H9 (cell line): ENCODE measurements around the gene COL5A3. TPM values are rescaled to one million over a fixed set of nuclear protein-coding genes. Genes with fewer than 3 reads are reported as not detected.

ENCODE experiments used
- DNase-seq: peaks from one replicate; pipeline ENCODE4 v3.0.0-alpha.2; 2017
- H2AFZ ChIP-seq: one replicate; pipeline ENCODE4 v1.6.1; 2013; ENCODE audit warnings: mild to moderate bottlenecking, low read length, control low read depth, moderate library complexity
- H2AK5ac ChIP-seq: 2 replicates; pipeline ENCODE4 v1.6.1; 2013; ENCODE audit warnings: low read length, control low read depth, mixed read lengths; ENCODE audit not compliant: insufficient read length
- H2BK120ac ChIP-seq: one replicate; pipeline ENCODE4 v1.6.1; 2013; ENCODE audit warnings: low read depth, mild to moderate bottlenecking, low read length, control low read depth, inconsistent platforms; ENCODE audit not compliant: poor library complexity, severe bottlenecking
- H2BK12ac ChIP-seq: 2 replicates; pipeline ENCODE4 v1.6.1; 2013; ENCODE audit warnings: low read length, control low read depth, mixed read lengths, low read depth; ENCODE audit not compliant: insufficient read length
- H2BK15ac ChIP-seq: 2 replicates; pipeline ENCODE4 v1.6.1; 2013; ENCODE audit warnings: low read depth, low read length, control low read depth
- H2BK20ac ChIP-seq: one replicate; pipeline ENCODE4 v1.6.1; 2013; ENCODE audit warnings: low read depth, mild to moderate bottlenecking, low read length, control low read depth, inconsistent platforms; ENCODE audit not compliant: poor library complexity, severe bottlenecking
- H2BK5ac ChIP-seq: 2 replicates; pipeline ENCODE4 v1.6.1; 2013; ENCODE audit warnings: low read length, control low read depth, mixed read lengths; ENCODE audit not compliant: insufficient read length
- H3K14ac ChIP-seq: 2 replicates; pipeline ENCODE4 v1.6.1; 2013; ENCODE audit warnings: low read length, control low read depth; ENCODE audit not compliant: insufficient read depth
- H3K18ac ChIP-seq: 2 replicates; pipeline ENCODE4 v1.6.1; 2013; ENCODE audit warnings: low read depth, mild to moderate bottlenecking, mixed read lengths, low read length, control low read depth; ENCODE audit not compliant: insufficient read length
- H3K23ac ChIP-seq: 2 replicates; pipeline ENCODE4 v1.6.1; 2013; ENCODE audit warnings: low read length, control low read depth, mixed read lengths, low read depth; ENCODE audit not compliant: insufficient read length
- H3K23me2 ChIP-seq: 2 replicates; pipeline ENCODE4 v1.6.1; 2013; ENCODE audit warnings: low read depth, mild to moderate bottlenecking, mixed read lengths, low read length, control low read depth; ENCODE audit not compliant: insufficient read length, poor library complexity, severe bottlenecking
- H3K27ac ChIP-seq: 2 replicates; pipeline ENCODE4 v1.5.1; 2013; ENCODE audit warnings: low read length, control low read depth, mixed read lengths, low read depth; ENCODE audit not compliant: insufficient read length
- H3K27me3 ChIP-seq: 2 replicates; pipeline ENCODE4 v1.6.1; 2013; ENCODE audit warnings: low read length, control low read depth, inconsistent platforms; ENCODE audit not compliant: insufficient read depth
- H3K4ac ChIP-seq: 2 replicates; pipeline ENCODE4 v1.6.1; 2013; ENCODE audit warnings: low read depth, mild to moderate bottlenecking, control low read depth, inconsistent platforms, low read length, moderate library complexity
- H3K4me1 ChIP-seq: 2 replicates; pipeline ENCODE4 v1.6.1; 2013; ENCODE audit warnings: low read length, control low read depth, inconsistent platforms; ENCODE audit not compliant: insufficient read depth
- H3K4me2 ChIP-seq: 2 replicates; pipeline ENCODE4 v1.6.1; 2013; ENCODE audit warnings: low read length, control low read depth, mixed read lengths; ENCODE audit not compliant: insufficient read length, insufficient read depth
- H3K56ac ChIP-seq: 2 replicates; pipeline ENCODE4 v1.6.1; 2013; ENCODE audit warnings: low read depth, mild to moderate bottlenecking, mixed read lengths, low read length, control low read depth; ENCODE audit not compliant: insufficient read length
- H3K79me1 ChIP-seq: 2 replicates; pipeline ENCODE4 v1.6.1; 2013; ENCODE audit warnings: low read depth, mild to moderate bottlenecking, moderate library complexity, low read length, control low read depth, inconsistent platforms; ENCODE audit not compliant: insufficient read depth, poor library complexity, severe bottlenecking
- H3K79me2 ChIP-seq: 2 replicates; pipeline ENCODE4 v1.6.1; 2013; ENCODE audit warnings: low read length, control low read depth, inconsistent platforms; ENCODE audit not compliant: insufficient read depth
- H3K9ac ChIP-seq: 2 replicates; pipeline ENCODE4 v1.6.1; 2013; ENCODE audit warnings: low read length, control low read depth, mixed read lengths; ENCODE audit not compliant: insufficient read length; ENCODE audit errors: extremely low read depth
- H3K9me3 ChIP-seq: one replicate; pipeline ENCODE4 v1.6.1; 2013; ENCODE audit warnings: low read depth, low read length, inconsistent platforms; ENCODE audit not compliant: control insufficient read depth
- H3T11ph ChIP-seq: one replicate; pipeline ENCODE4 v1.6.1; 2013; ENCODE audit warnings: mild to moderate bottlenecking, low read length, control low read depth, inconsistent platforms
- H4K20me1 ChIP-seq: one replicate; pipeline ENCODE4 v1.6.1; 2013; ENCODE audit not compliant: control insufficient read depth, insufficient read length, insufficient read depth
- H4K5ac ChIP-seq: 2 replicates; pipeline ENCODE4 v1.6.1; 2013; ENCODE audit warnings: low read depth, mild to moderate bottlenecking, mixed read lengths, low read length, control low read depth; ENCODE audit not compliant: insufficient read length
- H4K8ac ChIP-seq: replicated peaks from 2 replicates; pipeline ENCODE4 v1.6.1; 2013; ENCODE audit warnings: low read length, control low read depth, mixed read lengths, low read depth; ENCODE audit not compliant: insufficient read length
- H4K91ac ChIP-seq: 2 replicates; pipeline ENCODE4 v1.6.1; 2013; ENCODE audit warnings: low read depth, mild to moderate bottlenecking, moderate library complexity, mixed read lengths, low read length, control low read depth; ENCODE audit not compliant: insufficient read length
- H3K27ac Mint-ChIP-seq, 3 experiments: 2 replicates in 2 of 3; 3 replicates in 1 of 3; pipeline ENCODE4 v1.8.0; 2020 to 2021; ENCODE audit warnings: mixed read lengths in 3 of 3, mild to moderate bottlenecking in 1 of 3, moderate library complexity in 1 of 3
- H3K27me3 Mint-ChIP-seq: 2 replicates; pipeline ENCODE4 v1.8.0; 2021; ENCODE audit warnings: low read depth, mild to moderate bottlenecking, moderate library complexity, mixed read lengths
- H3K36me3 Mint-ChIP-seq, 3 experiments: 2 replicates in 2 of 3; 3 replicates in 1 of 3; pipeline ENCODE4 v1.8.0; 2020 to 2021; ENCODE audit warnings: low read depth in 3 of 3, mixed read lengths in 3 of 3; ENCODE audit not compliant: insufficient read depth in 1 of 3
- H3K4me1 Mint-ChIP-seq, 2 experiments: 2 replicates each; pipeline ENCODE4 v1.8.0; 2020; ENCODE audit warnings: mixed read lengths in 2 of 2
- H3K4me3 Mint-ChIP-seq, 2 experiments: 2 replicates in 1 of 2; 3 replicates in 1 of 2; pipeline ENCODE4 v1.8.0; 2020 to 2021; ENCODE audit warnings: mild to moderate bottlenecking in 2 of 2, mixed read lengths in 2 of 2, moderate library complexity in 1 of 2
- H3K9me3 Mint-ChIP-seq, 2 experiments: 2 replicates in 1 of 2; 3 replicates in 1 of 2; pipeline ENCODE4 v1.8.0; 2020; ENCODE audit warnings: mild to moderate bottlenecking in 2 of 2, mixed read lengths in 2 of 2, moderate library complexity in 1 of 2
- WGBS: extraction: QIAGEN DNeasy Blood & Tissue Kit; methylation state at CpG from one replicate; pipeline ENCODE4 v1.1.7; 2013; ENCODE audit warnings: missing lambda C conversion rate, low lambda C conversion rate, mixed read lengths; ENCODE audit not compliant: insufficient read length; ENCODE audit errors: extremely low coverage; 5-methylcytosine and 5-hydroxymethylcytosine counted together
- total RNA-seq: library from RNA; stranded (reverse); gene quantifications from 2 replicates; pipeline ENCODE4 v1.2.1, GENCODE V29; 2021
- TF ChIP-seq, protein P1 (sequence below): fragments of 200-600 bp; sonication (generic); conservative IDR thresholded peaks from 3 replicates; pipeline ENCODE4 v1.8.0; 2021; ENCODE audit warnings: antibody characterized with exemption, mild to moderate bottlenecking

Gene COL5A3
- total RNA-seq, 1 experiment from 2014 or later, result 0.72 TPM

DNA sequence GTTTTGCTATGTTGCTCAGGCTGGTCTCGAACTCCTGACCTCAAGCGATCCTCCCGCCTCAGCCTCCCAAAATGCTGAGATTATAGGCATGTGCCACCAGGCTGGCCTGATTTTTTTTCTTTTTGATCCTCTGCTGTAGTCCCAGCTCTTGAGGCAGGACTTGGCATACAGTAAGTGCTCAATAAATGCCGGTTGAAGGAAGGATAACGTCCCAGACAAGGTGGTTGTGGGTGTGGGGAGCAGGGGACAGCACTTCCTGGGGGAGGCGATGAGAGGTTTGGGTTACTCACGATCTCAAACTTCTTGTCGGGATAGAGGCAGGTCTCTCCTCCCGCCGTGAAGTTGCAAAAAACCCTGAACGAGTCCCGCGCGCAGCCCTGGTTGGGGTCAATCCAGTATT is 44.3 kb downstream of the COL5A3 start:
- H3K27me3 Mint-ChIP-seq, result peaks cover 50% of the 10 kb centered on the region

More for the DNA sequence above, 44.3 kb downstream of the COL5A3 start:
- H3K18ac ChIP-seq, result no peak overlapping the region
- H2AFZ ChIP-seq, result no peak overlapping the region
- H4K20me1 ChIP-seq, result no peaks in the 10 kb centered on the region
- H2BK12ac ChIP-seq, result no peak overlapping the region
- Mint-ChIP-seq H3K9me3 (no peaks in the 10 kb centered on the region), H3K4me1 (peaks cover 12 to 15% of the 10 kb centered on the region in 2 experiments), H3K27ac (no peak overlapping the region), H3K36me3 (peaks cover 0 to 1% (median under 1%) of the 10 kb centered on the region in 3 experiments; a peak in 5 of 7 replicates), H3K4me3 (peak overlapping the region; percentile 31 to 75)
- no peaks in the 10 kb centered on the region for H3K79me1 ChIP-seq
- H2BK20ac ChIP-seq, result no peak overlapping the region
- H3K4me1 ChIP-seq, result no peaks in the 10 kb centered on the region
- H3K4me2 ChIP-seq, result peak overlapping the region; percentile 45
- H4K5ac ChIP-seq, result no peak overlapping the region
- H3K23me2 ChIP-seq, result no peaks in the 10 kb centered on the region
- H3K27ac ChIP-seq, result no peak overlapping the region
- H2BK5ac ChIP-seq, result no peak overlapping the region
- H3T11ph ChIP-seq, result no peak overlapping the region
- H3K9me3 ChIP-seq, result no peaks in the 10 kb centered on the region
- no peak overlapping the region for H3K14ac ChIP-seq
- no peak overlapping the region for H3K56ac ChIP-seq
- no peak for DNase-seq
- H4K91ac ChIP-seq, result no peak overlapping the region
- no peak overlapping the region for H3K23ac ChIP-seq
- H3K4ac ChIP-seq, result no peak overlapping the region
- H3K27me3 ChIP-seq, result peaks cover 2% of the 10 kb centered on the region; the same call in 1 of the 2 replicates
- no CpG with 5 or more reads among the region's 14 CpGs for WGBS
- no peaks in the 10 kb centered on the region for H3K79me2 ChIP-seq
- H3K9ac ChIP-seq, result no peak overlapping the region
- TF ChIP-seq, protein P1, sequence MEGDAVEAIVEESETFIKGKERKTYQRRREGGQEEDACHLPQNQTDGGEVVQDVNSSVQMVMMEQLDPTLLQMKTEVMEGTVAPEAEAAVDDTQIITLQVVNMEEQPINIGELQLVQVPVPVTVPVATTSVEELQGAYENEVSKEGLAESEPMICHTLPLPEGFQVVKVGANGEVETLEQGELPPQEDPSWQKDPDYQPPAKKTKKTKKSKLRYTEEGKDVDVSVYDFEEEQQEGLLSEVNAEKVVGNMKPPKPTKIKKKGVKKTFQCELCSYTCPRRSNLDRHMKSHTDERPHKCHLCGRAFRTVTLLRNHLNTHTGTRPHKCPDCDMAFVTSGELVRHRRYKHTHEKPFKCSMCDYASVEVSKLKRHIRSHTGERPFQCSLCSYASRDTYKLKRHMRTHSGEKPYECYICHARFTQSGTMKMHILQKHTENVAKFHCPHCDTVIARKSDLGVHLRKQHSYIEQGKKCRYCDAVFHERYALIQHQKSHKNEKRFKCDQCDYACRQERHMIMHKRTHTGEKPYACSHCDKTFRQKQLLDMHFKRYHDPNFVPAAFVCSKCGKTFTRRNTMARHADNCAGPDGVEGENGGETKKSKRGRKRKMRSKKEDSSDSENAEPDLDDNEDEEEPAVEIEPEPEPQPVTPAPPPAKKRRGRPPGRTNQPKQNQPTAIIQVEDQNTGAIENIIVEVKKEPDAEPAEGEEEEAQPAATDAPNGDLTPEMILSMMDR, result no peak
- H4K8ac ChIP-seq, result no peak overlapping the region
- no peak overlapping the region for H2BK120ac ChIP-seq
- H2AK5ac ChIP-seq, result no peak overlapping the region
- H2BK15ac ChIP-seq, result no peak overlapping the region
